Measurements from ENCODE around the gene CENPK.

Gene CENPK

GRCh38 chr5:65555287-65555686, 7.7 kb downstream of the CENPK start:
- FAIRE-seq: peak; percentile 78
- TF ChIP-seq POLR2AphosphoS5 (IDR thresholded peaks at IDR 0.05; ENCODE audit: low read depth, low read length) (no peak), TAF1 (IDR thresholded peaks at IDR 0.05; ENCODE audit: borderline replicate concordance, low read depth, low read length) (no peak), POLR2A (IDR thresholded peaks at IDR 0.05; ENCODE audit: low read depth, low read length) (no peak)
- no peak for DNase-seq (ENCODE audit: insufficient read length)

GRCh38 chr5:65553941-65554340, 9.0 kb downstream of the CENPK start:
- TF ChIP-seq POLR2A (IDR thresholded peaks at IDR 0.05; ENCODE audit: low read depth, low read length) (no peak), TAF1 (IDR thresholded peaks at IDR 0.05; ENCODE audit: borderline replicate concordance, low read depth, low read length) (no peak), POLR2AphosphoS5 (IDR thresholded peaks at IDR 0.05; ENCODE audit: low read depth, low read length) (no peak)
- FAIRE-seq: no peak

GRCh38 chr5:65548281-65548680, 14.7 kb downstream of the CENPK start:
- FAIRE-seq (no peak), DNase-seq (ENCODE audit: insufficient read length) (no peak)
- TF ChIP-seq POLR2AphosphoS5 (IDR thresholded peaks at IDR 0.05; ENCODE audit: low read depth, low read length): no peak
- no peak for TF ChIP-seq TAF1 (IDR thresholded peaks at IDR 0.05; ENCODE audit: borderline replicate concordance, low read depth, low read length)
- TF ChIP-seq POLR2A (IDR thresholded peaks at IDR 0.05; ENCODE audit: low read depth, low read length): no peak

More at GRCh38 chr5:65553941-65554340, 9.0 kb downstream of the CENPK start:
- DNase-seq (ENCODE audit: insufficient read length): no peak

GRCh38 chr5:65546141-65546540, 16.8 kb downstream of the CENPK start:
- no peak for FAIRE-seq
- no peak for DNase-seq (ENCODE audit: insufficient read length)
- TF ChIP-seq TAF1 (IDR thresholded peaks at IDR 0.05; ENCODE audit: borderline replicate concordance, low read depth, low read length) (no peak), POLR2AphosphoS5 (IDR thresholded peaks at IDR 0.05; ENCODE audit: low read depth, low read length) (no peak), POLR2A (IDR thresholded peaks at IDR 0.05; ENCODE audit: low read depth, low read length) (no peak)

GRCh38 chr5:65544473-65544872, 18.5 kb downstream of the CENPK start:
- TF ChIP-seq POLR2A (IDR thresholded peaks at IDR 0.05; ENCODE audit: low read depth, low read length) (no peak), TAF1 (IDR thresholded peaks at IDR 0.05; ENCODE audit: borderline replicate concordance, low read depth, low read length) (no peak), POLR2AphosphoS5 (IDR thresholded peaks at IDR 0.05; ENCODE audit: low read depth, low read length) (no peak)
- FAIRE-seq (no peak), DNase-seq (ENCODE audit: insufficient read length) (no peak)

GRCh38 chr5:65539827-65540226, 23.1 kb downstream of the CENPK start:
- no peak for TF ChIP-seq POLR2A (IDR thresholded peaks at IDR 0.05; ENCODE audit: low read depth, low read length)
- TF ChIP-seq TAF1 (IDR thresholded peaks at IDR 0.05; ENCODE audit: borderline replicate concordance, low read depth, low read length): no peak
- TF ChIP-seq POLR2AphosphoS5 (IDR thresholded peaks at IDR 0.05; ENCODE audit: low read depth, low read length): no peak
- DNase-seq (ENCODE audit: insufficient read length) (no peak), FAIRE-seq (no peak)

GRCh38 chr5:65535529-65535987, 27.4 kb downstream of the CENPK start:
- FAIRE-seq (no peak), DNase-seq (ENCODE audit: insufficient read length) (no peak)
- TF ChIP-seq POLR2AphosphoS5 (IDR thresholded peaks at IDR 0.05; ENCODE audit: low read depth, low read length) (no peak), TAF1 (IDR thresholded peaks at IDR 0.05; ENCODE audit: borderline replicate concordance, low read depth, low read length) (no peak), POLR2A (IDR thresholded peaks at IDR 0.05; ENCODE audit: low read depth, low read length) (no peak)

GRCh38 chr5:65530904-65531303, 32.1 kb downstream of the CENPK start:
- FAIRE-seq (no peak), DNase-seq (ENCODE audit: insufficient read length) (no peak)
- TF ChIP-seq POLR2AphosphoS5 (IDR thresholded peaks at IDR 0.05; ENCODE audit: low read depth, low read length) (no peak), TAF1 (IDR thresholded peaks at IDR 0.05; ENCODE audit: borderline replicate concordance, low read depth, low read length) (no peak), POLR2A (IDR thresholded peaks at IDR 0.05; ENCODE audit: low read depth, low read length) (no peak)

GRCh38 chr5:65525726-65526125, 37.2 kb downstream of the CENPK start:
- FAIRE-seq (no peak), DNase-seq (ENCODE audit: insufficient read length) (no peak)
- no peak for TF ChIP-seq POLR2AphosphoS5 (IDR thresholded peaks at IDR 0.05; ENCODE audit: low read depth, low read length)
- TF ChIP-seq POLR2A (IDR thresholded peaks at IDR 0.05; ENCODE audit: low read depth, low read length): no peak
- no peak for TF ChIP-seq TAF1 (IDR thresholded peaks at IDR 0.05; ENCODE audit: borderline replicate concordance, low read depth, low read length)

- no peak for FAIRE-seq
- TF ChIP-seq POLR2AphosphoS5 (IDR thresholded peaks at IDR 0.05; ENCODE audit: low read depth, low read length) (no peak), TAF1 (IDR thresholded peaks at IDR 0.05; ENCODE audit: borderline replicate concordance, low read depth, low read length) (no peak), POLR2A (IDR thresholded peaks at IDR 0.05; ENCODE audit: low read depth, low read length) (no peak)
- no peak for DNase-seq (ENCODE audit: insufficient read length)
These were observed 50.6 kb downstream of the CENPK start for GRCh38 chr5:65512170-65512937.

GRCh38 chr5:65508978-65509377, 54.0 kb downstream of the CENPK start:
- FAIRE-seq: peak; percentile 5

GRCh38 chr5:65506961-65507360, 56.0 kb downstream of the CENPK start:
- TF ChIP-seq TAF1 (IDR thresholded peaks at IDR 0.05; ENCODE audit: borderline replicate concordance, low read depth, low read length) (no peak), POLR2AphosphoS5 (IDR thresholded peaks at IDR 0.05; ENCODE audit: low read depth, low read length) (no peak), POLR2A (IDR thresholded peaks at IDR 0.05; ENCODE audit: low read depth, low read length) (no peak)
- DNase-seq (ENCODE audit: insufficient read length): no peak

More at GRCh38 chr5:65508978-65509377, 54.0 kb downstream of the CENPK start:
- TF ChIP-seq POLR2A (IDR thresholded peaks at IDR 0.05; ENCODE audit: low read depth, low read length): no peak
- TF ChIP-seq TAF1 (IDR thresholded peaks at IDR 0.05; ENCODE audit: borderline replicate concordance, low read depth, low read length): no peak
- no peak for TF ChIP-seq POLR2AphosphoS5 (IDR thresholded peaks at IDR 0.05; ENCODE audit: low read depth, low read length)
- no peak for DNase-seq (ENCODE audit: insufficient read length)

More at GRCh38 chr5:65506961-65507360, 56.0 kb downstream of the CENPK start:
- no peak for FAIRE-seq
